NOMO-1 (cell line): ENCODE measurements around the gene MS4A15.

Experiments
- DNase-seq, 2 experiments: peaks; one replicate each; lab custom pipeline; 2025; ENCODE audit not compliant: unreplicated experiment in 2 of 2; lab: John Stamatoyannopoulos, UW

MS4A15 gene

GRCh38 chr11:60776167-60776566 is 19.5 kb downstream of the MS4A15 start:
- no peak for DNase-seq

DNA sequence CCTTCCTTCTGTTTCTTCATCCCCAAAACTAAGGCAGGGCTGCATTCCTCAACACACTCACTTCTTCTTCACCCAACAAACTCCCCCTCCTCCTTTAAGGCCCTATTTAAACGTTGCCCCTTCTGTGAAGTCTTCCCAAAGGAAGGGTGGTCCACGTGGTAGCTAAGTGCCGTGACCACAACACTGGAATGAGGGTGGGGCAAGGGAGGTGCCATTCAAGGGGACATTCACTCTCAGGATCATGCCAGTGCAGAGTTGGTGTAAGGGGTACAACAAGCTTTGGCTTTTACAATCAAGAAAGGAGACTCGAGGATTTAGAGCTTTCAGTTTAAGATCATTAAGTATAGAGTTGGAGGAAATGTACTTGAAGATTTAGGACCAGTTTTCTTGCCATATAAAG is 20.4 kb downstream of the MS4A15 start:
- DNase-seq = no peak

GRCh38 chr11:60777572-60777971 is 20.9 kb downstream of the MS4A15 start:
- DNase-seq = no peak

DNA sequence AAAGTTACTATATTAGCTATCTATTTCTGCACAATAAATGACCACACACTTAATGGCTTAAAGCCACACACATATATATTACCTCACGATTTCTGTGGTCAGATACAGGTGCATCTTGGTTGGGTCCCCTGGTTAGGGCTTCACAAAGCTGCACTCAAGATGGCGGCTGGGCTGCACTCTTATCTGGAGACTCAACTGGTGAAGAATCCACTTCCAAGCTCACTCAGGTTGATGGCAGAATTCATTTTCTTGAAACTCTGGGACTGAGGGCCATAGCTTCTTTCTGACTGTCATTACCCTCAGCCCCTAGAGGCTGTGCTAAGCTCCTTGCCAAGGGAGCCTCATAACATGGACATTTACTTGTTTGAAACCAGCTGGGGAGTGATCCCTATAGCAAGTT is 23.4 kb downstream of the MS4A15 start:
- no peak for DNase-seq

DNA sequence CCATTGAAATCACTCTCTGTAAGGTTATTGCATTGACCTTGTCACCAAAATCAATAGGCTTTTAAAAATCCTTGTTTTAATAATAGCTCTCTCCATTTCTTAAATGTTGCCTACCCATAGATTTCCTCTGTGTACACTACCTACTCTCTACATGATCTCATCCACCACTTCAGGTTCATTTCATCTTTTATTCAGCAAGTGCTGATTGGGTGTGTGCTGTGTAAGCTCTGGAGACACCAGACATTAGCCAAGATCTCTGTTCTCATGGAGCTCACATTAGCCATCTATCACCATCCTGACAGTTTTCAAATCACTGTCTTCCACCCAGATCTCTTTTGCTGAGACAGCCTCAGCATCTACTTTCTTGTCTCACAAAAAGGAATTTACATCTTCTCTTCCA is 24.1 kb downstream of the MS4A15 start:
- no peak for DNase-seq

DNA sequence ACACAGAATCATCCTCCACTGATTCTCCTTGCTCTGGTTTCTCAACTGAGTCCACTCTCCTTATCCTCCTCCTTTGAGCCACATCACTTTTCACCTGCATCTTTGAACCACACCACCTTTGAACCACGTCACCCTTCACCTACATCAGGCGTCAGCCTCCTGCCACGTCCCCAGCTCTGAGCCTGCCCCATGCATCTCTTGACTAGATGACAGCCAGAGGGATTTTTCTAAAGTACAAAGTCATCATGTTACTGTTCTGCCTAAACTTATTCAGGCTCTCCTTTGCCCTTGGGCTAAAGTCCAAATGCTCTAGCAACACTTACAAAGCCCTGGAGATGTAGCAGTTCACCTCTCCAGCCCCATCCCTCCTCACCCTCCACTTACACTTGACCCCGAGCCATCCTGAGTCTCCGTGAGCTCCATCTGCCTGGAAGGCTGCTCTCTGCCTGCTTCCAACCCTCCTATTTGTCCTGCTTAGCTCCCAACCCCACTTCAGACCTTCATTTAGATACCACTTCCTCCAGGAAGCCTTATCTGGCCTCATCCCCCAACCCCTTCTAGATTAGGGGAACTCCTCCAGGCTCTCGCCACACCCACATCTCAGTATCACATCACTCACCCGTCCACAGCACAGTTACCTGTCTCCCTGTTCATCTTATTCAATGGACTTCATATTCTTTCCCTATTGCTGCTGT is 24.8 kb downstream of the MS4A15 start:
- no peak for DNase-seq

- no peak for DNase-seq
Measured at GRCh38 chr11:60781981-60782316, 25.3 kb downstream of the MS4A15 start.

GRCh38 chr11:60782393-60783140 is 25.9 kb downstream of the MS4A15 start:
- no peak for DNase-seq

GRCh38 chr11:60783141-60783484 is 26.4 kb downstream of the MS4A15 start:
- no peak for DNase-seq

GRCh38 chr11:60783911-60784310 is 27.2 kb downstream of the MS4A15 start:
- DNase-seq = no peak

GRCh38 chr11:60785136-60785535 is 28.5 kb downstream of the MS4A15 start, which contains the start of gene MS4A10:
MS4A10 (plus strand) TSS chr11:60785333; CDS start chr11:60790336, 5,003 bp downstream.
- DNase-seq = no peak

GRCh38 chr11:60785806-60786361 is 29.2 kb downstream of the MS4A15 start:
- no peak for DNase-seq

- no peak for DNase-seq
Measured at GRCh38 chr11:60786811-60787567, 30.3 kb downstream of the MS4A15 start.

GRCh38 chr11:60788401-60789125 is 31.9 kb downstream of the MS4A15 start:
- DNase-seq = no peak

DNA sequence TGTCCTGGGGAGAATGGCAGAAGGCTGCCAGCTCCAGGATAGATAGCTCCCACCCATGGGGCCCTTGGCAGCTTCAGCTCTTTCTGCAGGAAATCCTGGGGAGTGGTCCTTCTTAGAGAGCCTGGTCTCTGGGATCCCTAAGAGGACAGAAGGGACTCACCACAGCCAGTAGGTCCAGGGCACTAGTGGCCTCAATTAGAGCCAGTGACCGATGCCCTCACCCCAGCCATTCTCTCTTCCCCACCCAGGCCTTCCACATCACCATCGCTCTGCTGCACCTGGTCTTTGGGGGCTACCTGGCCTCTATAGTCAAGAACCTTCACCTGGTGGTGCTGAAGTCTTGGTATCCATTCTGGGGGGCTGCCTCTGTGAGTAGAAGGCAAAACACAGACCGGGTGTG is 34.1 kb downstream of the MS4A15 start:
- DNase-seq = no peak

GRCh38 chr11:60791153-60791933 is 34.7 kb downstream of the MS4A15 start:
- DNase-seq = no peak

GRCh38 chr11:60792521-60792920 is 35.9 kb downstream of the MS4A15 start:
- no peak for DNase-seq

DNA sequence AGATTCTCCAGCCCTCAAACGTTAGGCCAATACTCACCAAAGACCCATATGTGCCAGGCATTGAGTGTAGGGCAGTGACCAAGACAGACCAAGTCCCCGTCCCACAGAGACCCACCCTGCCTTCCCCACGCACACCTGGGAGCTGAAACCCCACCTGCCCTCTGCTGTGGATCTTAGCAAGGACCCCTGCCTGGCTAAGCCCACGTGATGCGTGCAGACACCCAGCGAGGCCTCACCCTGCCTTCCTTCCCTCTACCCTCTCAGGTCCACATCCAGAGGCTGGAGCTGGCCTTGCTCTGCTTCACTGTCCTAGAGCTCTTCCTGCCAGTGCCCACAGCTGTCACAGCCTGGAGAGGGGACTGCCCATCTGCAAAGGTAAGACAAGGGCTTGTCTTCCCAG is 38.6 kb downstream of the MS4A15 start:
- DNase-seq = no peak

DNA sequence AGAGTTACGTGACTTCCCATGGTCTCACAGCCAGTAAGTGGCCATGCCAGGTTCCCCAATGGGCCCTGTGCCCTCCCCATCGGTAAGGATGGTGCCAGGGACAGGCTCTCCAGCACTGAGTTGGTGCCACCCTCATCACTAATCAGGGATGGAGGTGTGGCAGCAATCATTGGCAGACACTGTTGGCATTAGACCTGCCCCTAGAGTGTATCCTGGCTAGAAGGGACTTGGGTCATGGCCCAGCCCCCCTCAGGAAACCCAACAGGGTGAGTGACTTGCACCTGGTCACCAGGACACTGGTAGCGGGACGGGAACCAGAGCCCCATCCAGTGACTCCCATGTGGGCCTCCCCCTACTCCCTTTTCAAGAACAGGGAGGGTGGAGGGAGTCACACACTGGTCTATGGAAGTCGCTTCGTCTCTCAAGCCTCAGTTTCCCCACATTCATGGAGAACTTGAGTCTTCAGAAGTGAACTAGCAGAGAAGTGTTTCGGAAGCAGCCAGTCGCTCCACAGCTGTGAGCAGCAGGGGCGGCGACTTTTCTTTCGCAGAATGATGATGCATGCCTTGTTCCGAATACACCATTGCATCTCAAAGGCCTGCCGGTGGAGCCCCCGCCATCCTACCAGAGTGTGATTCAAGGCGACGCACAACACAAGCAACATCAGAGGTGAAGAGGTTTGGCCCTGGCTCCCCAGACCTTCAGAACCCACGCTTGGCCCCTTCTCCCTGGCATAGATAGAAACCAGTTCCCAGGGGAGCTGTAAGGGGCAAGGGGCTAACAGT is 41.4 kb downstream of the MS4A15 start:
- no peak for DNase-seq
